Esophagus squamous epithelium (tissue), 4 donors: ENCODE data around the gene CNIH3.

ENCODE experiments used
- POLR2A ChIP-seq, 4 donors: fragments of 450-650 bp; IDR thresholded peaks; one replicate each; pipeline ENCODE4 v1.6.1; 2017; ENCODE audit warnings: antibody characterized with exemption in 4 of 4, mild to moderate bottlenecking in 4 of 4, moderate library complexity in 3 of 4
- TF ChIP-seq, protein P1 (sequence below), 6 experiments: fragments of 450-650 bp in 4 of 6; fragments of 200-600 bp in 2 of 6; sonication (generic) in 2 of 6; IDR thresholded peaks; one replicate each; pipeline ENCODE4 v1.5.1; 2016 to 2019; ENCODE audit warnings: antibody characterized with exemption in 6 of 6, mild to moderate bottlenecking in 4 of 6, moderate library complexity in 4 of 6

- TF ChIP-seq, protein P1, sequence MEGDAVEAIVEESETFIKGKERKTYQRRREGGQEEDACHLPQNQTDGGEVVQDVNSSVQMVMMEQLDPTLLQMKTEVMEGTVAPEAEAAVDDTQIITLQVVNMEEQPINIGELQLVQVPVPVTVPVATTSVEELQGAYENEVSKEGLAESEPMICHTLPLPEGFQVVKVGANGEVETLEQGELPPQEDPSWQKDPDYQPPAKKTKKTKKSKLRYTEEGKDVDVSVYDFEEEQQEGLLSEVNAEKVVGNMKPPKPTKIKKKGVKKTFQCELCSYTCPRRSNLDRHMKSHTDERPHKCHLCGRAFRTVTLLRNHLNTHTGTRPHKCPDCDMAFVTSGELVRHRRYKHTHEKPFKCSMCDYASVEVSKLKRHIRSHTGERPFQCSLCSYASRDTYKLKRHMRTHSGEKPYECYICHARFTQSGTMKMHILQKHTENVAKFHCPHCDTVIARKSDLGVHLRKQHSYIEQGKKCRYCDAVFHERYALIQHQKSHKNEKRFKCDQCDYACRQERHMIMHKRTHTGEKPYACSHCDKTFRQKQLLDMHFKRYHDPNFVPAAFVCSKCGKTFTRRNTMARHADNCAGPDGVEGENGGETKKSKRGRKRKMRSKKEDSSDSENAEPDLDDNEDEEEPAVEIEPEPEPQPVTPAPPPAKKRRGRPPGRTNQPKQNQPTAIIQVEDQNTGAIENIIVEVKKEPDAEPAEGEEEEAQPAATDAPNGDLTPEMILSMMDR (IDR thresholded peaks at IDR 0.05): no peak
- TF ChIP-seq POLR2A (IDR thresholded peaks at IDR 0.05): no peak
Measured at GRCh38 chr1:224629965-224630364, 13.8 kb downstream of the CNIH3 start.
